ENCODE measurements around the gene BCKDHA.

Gene BCKDHA

GRCh38 chr19:41355802-41356201 is 41.8 kb upstream of the BCKDHA start:
- Histone ChIP-seq H3K27me3 (ENCODE audit: insufficient read depth, poor library complexity, severe bottlenecking) (no peaks in the 10 kb centered on the region), H3K4me1 (ENCODE audit: insufficient read depth, poor library complexity, severe bottlenecking) (no peaks in the 10 kb centered on the region), H3K36me3 (ENCODE audit: low read depth) (no peaks in the 10 kb centered on the region; the same call in 1 of the 2 replicates), H3K4me3 (ENCODE audit: severe bottlenecking) (no peak overlapping the region), H3K27ac (ENCODE audit: poor library complexity, severe bottlenecking) (no peak overlapping the region), H3K9me3 (ENCODE audit: severe bottlenecking) (no peaks in the 10 kb centered on the region)
- ATAC-seq (ENCODE audit: low read depth) (no peak), DNase-seq (ENCODE audit: low spot score) (no peak)
- TF ChIP-seq, protein P1, sequence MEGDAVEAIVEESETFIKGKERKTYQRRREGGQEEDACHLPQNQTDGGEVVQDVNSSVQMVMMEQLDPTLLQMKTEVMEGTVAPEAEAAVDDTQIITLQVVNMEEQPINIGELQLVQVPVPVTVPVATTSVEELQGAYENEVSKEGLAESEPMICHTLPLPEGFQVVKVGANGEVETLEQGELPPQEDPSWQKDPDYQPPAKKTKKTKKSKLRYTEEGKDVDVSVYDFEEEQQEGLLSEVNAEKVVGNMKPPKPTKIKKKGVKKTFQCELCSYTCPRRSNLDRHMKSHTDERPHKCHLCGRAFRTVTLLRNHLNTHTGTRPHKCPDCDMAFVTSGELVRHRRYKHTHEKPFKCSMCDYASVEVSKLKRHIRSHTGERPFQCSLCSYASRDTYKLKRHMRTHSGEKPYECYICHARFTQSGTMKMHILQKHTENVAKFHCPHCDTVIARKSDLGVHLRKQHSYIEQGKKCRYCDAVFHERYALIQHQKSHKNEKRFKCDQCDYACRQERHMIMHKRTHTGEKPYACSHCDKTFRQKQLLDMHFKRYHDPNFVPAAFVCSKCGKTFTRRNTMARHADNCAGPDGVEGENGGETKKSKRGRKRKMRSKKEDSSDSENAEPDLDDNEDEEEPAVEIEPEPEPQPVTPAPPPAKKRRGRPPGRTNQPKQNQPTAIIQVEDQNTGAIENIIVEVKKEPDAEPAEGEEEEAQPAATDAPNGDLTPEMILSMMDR (IDR thresholded peaks at IDR 0.05; ENCODE audit: poor library complexity, severe bottlenecking): no peak

DNA sequence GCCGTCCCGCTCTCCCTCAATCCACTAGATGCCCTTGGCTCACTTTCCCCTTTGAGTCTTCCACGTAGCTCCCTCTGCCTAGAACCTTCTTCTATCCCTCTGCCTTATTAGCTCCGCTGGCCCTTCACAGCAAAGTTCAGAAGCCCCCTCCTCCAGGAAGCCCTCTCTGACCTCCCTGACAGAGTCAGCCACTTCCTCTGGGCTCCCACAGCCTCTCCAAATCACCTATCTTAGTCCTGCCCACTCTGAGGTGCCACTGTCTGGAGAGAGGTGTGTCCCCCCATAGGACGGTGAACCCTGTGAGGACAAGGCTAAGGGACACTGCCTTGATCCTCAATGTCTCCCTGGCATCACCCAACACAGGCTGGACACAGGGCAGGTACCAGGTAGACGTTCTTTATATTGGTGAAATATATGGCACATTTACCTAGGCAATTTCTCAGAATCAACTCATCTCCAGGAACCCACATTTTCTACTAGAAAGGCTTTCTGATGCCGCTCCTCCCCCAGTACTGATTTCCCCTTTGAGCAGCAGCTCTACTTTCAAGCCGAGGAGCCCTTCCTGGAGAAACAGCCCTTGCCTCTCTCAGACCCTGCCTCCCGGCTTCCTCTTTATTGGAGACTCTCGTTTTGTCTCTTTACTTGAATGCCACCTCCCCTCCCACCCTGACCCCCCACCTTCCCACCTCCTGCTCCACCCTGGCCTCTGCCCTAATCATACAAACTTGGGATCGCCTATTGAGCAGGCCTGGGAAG is 40.5 kb upstream of the BCKDHA start:
- TF ChIP-seq, protein P1 (IDR thresholded peaks at IDR 0.05; ENCODE audit: poor library complexity, severe bottlenecking): no peak
- Histone ChIP-seq H3K4me1 (ENCODE audit: insufficient read depth, poor library complexity, severe bottlenecking) (no peaks in the 10 kb centered on the region), H3K36me3 (ENCODE audit: low read depth) (no peaks in the 10 kb centered on the region), H3K27me3 (ENCODE audit: insufficient read depth, poor library complexity, severe bottlenecking) (no peaks in the 10 kb centered on the region), H3K27ac (ENCODE audit: poor library complexity, severe bottlenecking) (no peak overlapping the region), H3K4me3 (ENCODE audit: severe bottlenecking) (no peak overlapping the region), H3K9me3 (ENCODE audit: severe bottlenecking) (no peaks in the 10 kb centered on the region)
- no peak for ATAC-seq (ENCODE audit: low read depth)
- no peak for DNase-seq (ENCODE audit: low spot score)

DNA sequence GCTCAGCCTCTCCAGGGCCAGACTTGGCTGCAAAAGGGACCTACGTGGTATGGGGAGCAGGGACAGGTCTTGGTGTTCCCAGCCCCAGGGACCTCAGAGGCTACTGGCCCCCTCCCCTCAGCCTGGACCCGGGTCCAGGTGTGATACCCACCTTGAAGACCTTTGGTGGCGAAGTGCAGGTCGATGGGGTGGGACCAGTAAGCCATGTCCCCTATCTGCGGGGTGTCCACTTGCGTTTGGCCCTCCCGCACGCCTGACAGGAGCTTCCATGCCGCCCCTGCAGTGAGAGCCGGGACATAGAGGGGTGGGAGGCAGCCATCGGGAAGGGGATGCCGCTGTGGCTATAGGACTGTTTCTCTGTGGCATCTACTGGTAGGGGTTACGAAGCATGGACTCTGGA is 39.9 kb upstream of the BCKDHA start:
- TF ChIP-seq, protein P1 (IDR thresholded peaks at IDR 0.05; ENCODE audit: poor library complexity, severe bottlenecking): no peak
- H3K4me1 ChIP-seq (ENCODE audit: insufficient read depth, poor library complexity, severe bottlenecking): peaks cover 2% of the 10 kb centered on the region
- no peaks in the 10 kb centered on the region for H3K27me3 ChIP-seq (ENCODE audit: insufficient read depth, poor library complexity, severe bottlenecking)
- H3K4me3 ChIP-seq (ENCODE audit: severe bottlenecking): no peak overlapping the region
- H3K9me3 ChIP-seq (ENCODE audit: severe bottlenecking): no peaks in the 10 kb centered on the region
- H3K27ac ChIP-seq (ENCODE audit: poor library complexity, severe bottlenecking): no peak overlapping the region
- ATAC-seq (ENCODE audit: low read depth) (no peak), DNase-seq (ENCODE audit: low spot score) (no peak)
- no peaks in the 10 kb centered on the region for H3K36me3 ChIP-seq (ENCODE audit: low read depth)

DNA sequence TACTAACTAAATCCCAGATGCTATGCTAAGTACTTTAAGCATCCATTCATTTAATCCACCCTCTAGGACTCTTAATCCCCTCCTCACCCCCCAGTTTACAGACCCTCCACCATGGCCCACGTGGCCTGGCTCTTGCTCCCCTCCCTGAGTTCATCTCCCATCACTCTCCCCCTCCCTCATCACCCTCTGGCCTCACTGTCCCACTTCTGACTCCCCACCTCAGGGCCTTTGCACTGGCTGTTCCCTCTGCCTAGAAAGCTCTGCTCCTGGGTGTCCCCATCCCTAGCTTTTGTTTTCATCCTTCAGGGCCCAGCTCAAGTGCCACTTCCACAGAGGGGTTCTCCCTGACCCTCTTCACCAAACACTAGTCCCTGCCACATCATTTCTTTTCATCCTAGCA is 37.9 kb upstream of the BCKDHA start:
- TF ChIP-seq, protein P1 (IDR thresholded peaks at IDR 0.05; ENCODE audit: poor library complexity, severe bottlenecking): no peak
- Histone ChIP-seq H3K27ac (ENCODE audit: poor library complexity, severe bottlenecking) (no peak overlapping the region), H3K4me1 (ENCODE audit: insufficient read depth, poor library complexity, severe bottlenecking) (peaks cover 5% of the 10 kb centered on the region), H3K36me3 (ENCODE audit: low read depth) (no peaks in the 10 kb centered on the region), H3K4me3 (ENCODE audit: severe bottlenecking) (no peak overlapping the region), H3K9me3 (ENCODE audit: severe bottlenecking) (no peaks in the 10 kb centered on the region), H3K27me3 (ENCODE audit: insufficient read depth, poor library complexity, severe bottlenecking) (no peaks in the 10 kb centered on the region)
- no peak for ATAC-seq (ENCODE audit: low read depth)
- DNase-seq (ENCODE audit: low spot score): no peak

DNA sequence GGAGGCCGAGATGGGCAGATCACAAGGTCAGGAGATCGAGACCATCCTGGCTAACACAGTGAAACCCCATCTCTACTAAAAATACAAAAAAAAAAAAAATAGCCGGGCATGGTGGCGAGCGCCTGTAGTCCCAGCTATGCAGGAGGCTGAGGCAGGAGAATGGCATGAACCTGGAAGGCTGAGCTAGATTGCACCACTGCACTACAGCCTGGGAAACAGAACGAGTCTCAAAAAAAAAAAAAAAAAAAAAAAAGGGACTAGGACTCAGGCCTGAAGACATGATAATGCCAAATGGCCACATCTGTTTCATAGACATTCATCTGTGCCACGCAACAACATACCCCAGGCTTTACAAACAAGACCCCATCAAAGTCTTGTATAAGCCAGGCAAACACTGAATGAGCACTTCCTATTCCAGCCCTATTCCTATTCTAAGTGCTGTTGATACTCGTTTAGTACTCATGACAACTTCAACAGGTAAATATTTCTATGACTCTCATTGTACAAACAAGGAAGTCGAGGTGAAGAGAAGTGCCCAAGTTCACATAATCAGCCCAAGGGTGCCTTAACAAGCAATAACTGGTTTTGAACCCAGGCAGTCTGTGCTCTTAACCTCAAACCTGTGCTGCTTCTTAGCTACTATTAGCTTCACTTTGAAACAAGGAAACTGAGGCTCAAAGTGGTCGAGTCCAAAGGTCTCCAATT is 35.3 kb upstream of the BCKDHA start:
- ATAC-seq (ENCODE audit: low read depth) (no peak), DNase-seq (ENCODE audit: low spot score) (no peak)
- peaks cover 9% of the 10 kb centered on the region for H3K4me1 ChIP-seq (ENCODE audit: insufficient read depth, poor library complexity, severe bottlenecking)
- H3K36me3 ChIP-seq (ENCODE audit: low read depth): no peaks in the 10 kb centered on the region
- no peak overlapping the region for H3K27ac ChIP-seq (ENCODE audit: poor library complexity, severe bottlenecking)
- no peak overlapping the region for H3K4me3 ChIP-seq (ENCODE audit: severe bottlenecking)
- TF ChIP-seq, protein P1 (IDR thresholded peaks at IDR 0.05; ENCODE audit: poor library complexity, severe bottlenecking): no peak
- no peaks in the 10 kb centered on the region for H3K9me3 ChIP-seq (ENCODE audit: severe bottlenecking)
- no peaks in the 10 kb centered on the region for H3K27me3 ChIP-seq (ENCODE audit: insufficient read depth, poor library complexity, severe bottlenecking)
